ENCODE measurements around the gene MOAP1.

Gene MOAP1

DNA sequence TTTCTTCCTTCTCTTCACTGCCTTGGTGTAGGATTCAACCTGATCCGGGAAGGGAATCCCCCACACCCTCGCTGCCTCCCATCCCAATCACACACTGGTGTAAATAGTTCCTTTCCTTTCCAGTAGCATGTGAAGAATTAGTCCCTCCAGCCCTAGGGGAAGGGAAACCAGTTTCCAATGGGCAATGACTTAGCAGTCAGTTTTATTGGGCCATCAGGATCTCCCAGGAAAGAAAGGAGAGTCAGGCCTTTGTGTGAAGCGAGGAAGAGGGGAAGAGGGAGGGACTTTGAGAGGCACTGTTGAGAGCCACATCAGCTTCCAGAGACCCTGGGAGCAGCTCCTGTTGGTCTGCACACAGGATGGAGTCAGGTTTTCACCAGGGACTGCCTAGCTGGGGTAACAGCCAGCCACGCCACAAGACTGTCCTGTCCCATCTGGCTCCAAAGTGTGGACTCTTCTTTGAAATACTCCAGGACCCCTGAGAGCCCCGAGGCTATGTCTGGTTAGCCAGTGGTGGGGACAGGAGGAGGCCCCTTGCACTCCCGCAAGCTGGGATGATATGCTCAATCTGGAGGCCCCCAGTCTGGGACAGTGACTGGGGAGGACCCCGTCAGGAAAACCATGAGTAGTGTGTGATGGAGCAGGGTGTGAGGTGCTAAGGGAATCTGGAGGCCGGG lies 27.9 kb downstream of the MOAP1 start:
- DNase-seq (ENCODE audit: low spot score): no peak
- no peak overlapping the region for H3K27ac ChIP-seq (ENCODE audit: poor library complexity, severe bottlenecking)
- peaks cover 4% of the 10 kb centered on the region for H3K4me1 ChIP-seq (ENCODE audit: insufficient read depth, poor library complexity, severe bottlenecking)
- no peak overlapping the region for H3K4me3 ChIP-seq (ENCODE audit: severe bottlenecking)
- no peaks in the 10 kb centered on the region for H3K36me3 ChIP-seq (ENCODE audit: low read depth)
- no peaks in the 10 kb centered on the region for H3K27me3 ChIP-seq (ENCODE audit: insufficient read depth, poor library complexity, severe bottlenecking)
- H3K9me3 ChIP-seq (ENCODE audit: severe bottlenecking): no peaks in the 10 kb centered on the region
- TF ChIP-seq, protein P1, sequence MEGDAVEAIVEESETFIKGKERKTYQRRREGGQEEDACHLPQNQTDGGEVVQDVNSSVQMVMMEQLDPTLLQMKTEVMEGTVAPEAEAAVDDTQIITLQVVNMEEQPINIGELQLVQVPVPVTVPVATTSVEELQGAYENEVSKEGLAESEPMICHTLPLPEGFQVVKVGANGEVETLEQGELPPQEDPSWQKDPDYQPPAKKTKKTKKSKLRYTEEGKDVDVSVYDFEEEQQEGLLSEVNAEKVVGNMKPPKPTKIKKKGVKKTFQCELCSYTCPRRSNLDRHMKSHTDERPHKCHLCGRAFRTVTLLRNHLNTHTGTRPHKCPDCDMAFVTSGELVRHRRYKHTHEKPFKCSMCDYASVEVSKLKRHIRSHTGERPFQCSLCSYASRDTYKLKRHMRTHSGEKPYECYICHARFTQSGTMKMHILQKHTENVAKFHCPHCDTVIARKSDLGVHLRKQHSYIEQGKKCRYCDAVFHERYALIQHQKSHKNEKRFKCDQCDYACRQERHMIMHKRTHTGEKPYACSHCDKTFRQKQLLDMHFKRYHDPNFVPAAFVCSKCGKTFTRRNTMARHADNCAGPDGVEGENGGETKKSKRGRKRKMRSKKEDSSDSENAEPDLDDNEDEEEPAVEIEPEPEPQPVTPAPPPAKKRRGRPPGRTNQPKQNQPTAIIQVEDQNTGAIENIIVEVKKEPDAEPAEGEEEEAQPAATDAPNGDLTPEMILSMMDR (IDR thresholded peaks at IDR 0.05; ENCODE audit: poor library complexity, severe bottlenecking): no peak
- ATAC-seq (ENCODE audit: low read depth): no peak

DNA sequence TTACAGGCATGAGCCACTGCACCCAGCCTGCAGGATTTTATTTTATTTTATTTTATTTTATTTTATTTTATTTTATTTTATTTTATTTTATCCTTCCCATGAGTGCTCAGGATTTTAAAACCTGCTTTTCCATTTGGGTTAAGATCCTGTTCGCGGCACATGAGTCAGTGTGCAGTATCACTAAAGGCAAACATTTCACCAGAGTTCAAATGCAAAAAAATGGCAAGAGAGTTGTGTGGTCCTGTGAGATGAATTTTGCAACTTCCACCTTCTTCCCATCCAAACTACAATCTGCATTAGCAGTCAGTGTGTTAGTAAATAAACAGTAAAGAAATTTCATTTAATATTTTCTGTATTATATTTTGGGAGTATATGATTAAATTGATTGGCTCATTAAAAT lies 29.0 kb downstream of the MOAP1 start:
- Histone ChIP-seq H3K27me3 (ENCODE audit: insufficient read depth, poor library complexity, severe bottlenecking) (no peaks in the 10 kb centered on the region), H3K36me3 (ENCODE audit: low read depth) (no peaks in the 10 kb centered on the region), H3K9me3 (ENCODE audit: severe bottlenecking) (no peaks in the 10 kb centered on the region), H3K4me1 (ENCODE audit: insufficient read depth, poor library complexity, severe bottlenecking) (peaks cover 12% of the 10 kb centered on the region), H3K4me3 (ENCODE audit: severe bottlenecking) (no peak overlapping the region), H3K27ac (ENCODE audit: poor library complexity, severe bottlenecking) (no peak overlapping the region)
- DNase-seq (ENCODE audit: low spot score): no peak
- TF ChIP-seq, protein P1 (IDR thresholded peaks at IDR 0.05; ENCODE audit: poor library complexity, severe bottlenecking): no peak
- ATAC-seq (ENCODE audit: low read depth): no peak

DNA sequence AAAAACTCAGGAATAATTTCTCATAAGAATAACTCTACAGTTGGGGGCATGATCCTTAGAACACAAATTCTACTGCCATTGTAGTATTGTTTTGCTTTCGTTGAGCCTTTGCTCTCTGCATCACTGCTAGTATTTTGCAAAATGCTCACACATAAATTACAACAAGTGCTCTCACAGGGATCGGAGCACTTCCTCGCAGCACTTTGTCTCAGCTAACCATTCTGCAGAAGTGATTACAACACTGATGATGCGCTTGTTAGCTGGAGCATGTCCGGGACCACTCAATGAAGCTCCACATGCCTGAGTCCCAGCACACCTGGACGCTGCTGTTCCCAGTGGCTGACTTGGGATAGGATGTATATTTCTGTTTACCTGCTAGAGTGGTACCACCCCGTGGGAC lies 31.6 kb downstream of the MOAP1 start:
- TF ChIP-seq, protein P1 (IDR thresholded peaks at IDR 0.05; ENCODE audit: poor library complexity, severe bottlenecking): no peak
- Histone ChIP-seq H3K4me1 (ENCODE audit: insufficient read depth, poor library complexity, severe bottlenecking) (peaks cover 19% of the 10 kb centered on the region), H3K4me3 (ENCODE audit: severe bottlenecking) (no peak overlapping the region), H3K36me3 (ENCODE audit: low read depth) (no peaks in the 10 kb centered on the region), H3K9me3 (ENCODE audit: severe bottlenecking) (no peaks in the 10 kb centered on the region), H3K27me3 (ENCODE audit: insufficient read depth, poor library complexity, severe bottlenecking) (no peaks in the 10 kb centered on the region), H3K27ac (ENCODE audit: poor library complexity, severe bottlenecking) (peak overlapping the region; percentile 80)
- ATAC-seq (ENCODE audit: low read depth): no peak
- DNase-seq (ENCODE audit: low spot score): no peak

DNA sequence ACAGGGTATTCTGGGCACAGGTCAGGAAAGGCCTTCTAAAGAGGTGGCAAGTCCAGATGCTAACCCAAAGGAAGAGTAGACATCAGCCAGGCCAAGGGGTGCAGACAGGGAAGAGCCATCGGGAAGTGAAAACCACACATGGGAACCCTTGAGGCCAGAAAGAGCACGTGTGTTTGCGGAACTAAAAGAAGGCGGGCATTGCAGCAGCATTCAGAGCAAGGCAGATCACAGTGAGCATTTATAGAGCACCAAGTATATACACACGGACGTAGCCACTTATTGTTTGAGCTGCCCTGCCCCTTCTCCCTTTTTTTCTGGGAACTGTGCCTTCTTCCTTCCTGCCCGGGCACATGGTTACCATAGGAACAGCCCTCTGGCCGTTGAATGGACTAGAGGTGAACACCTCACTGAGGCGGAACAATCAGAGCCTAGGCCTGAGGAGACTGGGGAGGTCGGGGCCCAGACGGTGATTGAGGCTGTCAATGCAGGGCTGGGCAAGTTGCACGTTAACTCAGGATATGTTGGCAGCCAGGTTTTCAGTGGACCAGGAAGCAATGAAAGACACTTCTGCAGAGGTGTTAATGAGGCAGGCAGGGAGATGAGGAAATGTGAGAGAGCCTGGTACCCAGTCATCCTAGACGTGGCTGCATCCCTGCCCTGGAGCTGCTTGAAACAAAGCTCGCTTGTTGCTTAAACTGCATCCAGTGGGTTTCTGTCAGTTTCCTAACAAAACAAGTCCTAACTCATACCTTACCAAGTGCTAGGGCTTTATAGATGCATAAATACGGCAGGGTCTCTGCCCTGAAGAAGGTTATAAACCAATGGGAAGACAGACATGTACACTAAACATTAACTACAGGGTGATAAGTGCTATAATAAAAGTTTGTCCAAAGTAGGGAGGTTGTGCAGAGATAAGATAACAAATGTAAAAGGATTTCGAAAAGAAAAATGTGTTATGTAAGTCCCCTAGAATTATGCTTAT lies 34.2 kb downstream of the MOAP1 start:
- no peaks in the 10 kb centered on the region for H3K27me3 ChIP-seq (ENCODE audit: insufficient read depth, poor library complexity, severe bottlenecking)
- H3K9me3 ChIP-seq (ENCODE audit: severe bottlenecking): no peaks in the 10 kb centered on the region
- no peak for DNase-seq (ENCODE audit: low spot score)
- ATAC-seq (ENCODE audit: low read depth): peak; percentile 50
- no peak overlapping the region for H3K4me3 ChIP-seq (ENCODE audit: severe bottlenecking)
- TF ChIP-seq, protein P1 (IDR thresholded peaks at IDR 0.05; ENCODE audit: poor library complexity, severe bottlenecking): no peak
- peak overlapping the region; percentile 80 for H3K27ac ChIP-seq (ENCODE audit: poor library complexity, severe bottlenecking)
- H3K36me3 ChIP-seq (ENCODE audit: low read depth): no peaks in the 10 kb centered on the region
- H3K4me1 ChIP-seq (ENCODE audit: insufficient read depth, poor library complexity, severe bottlenecking): peaks cover 19% of the 10 kb centered on the region
